ENCODE measurements around the gene PNMA5.

- TF ChIP-seq CTCF (conservative IDR thresholded peaks at IDR 0.05; ENCODE audit: low read depth, low read length) (no peak), EZH2 (IDR thresholded peaks at IDR 0.05; ENCODE audit: low read length, unreplicated experiment) (no peak)
Measured at GRCh38 chrX:152942077-152942442, 51.9 kb downstream of the PNMA5 start.

Measured in PC-3 (cell line).